Kidney epithelial cell (primary cell): Measurements from ENCODE around the gene LARGE1. TPM values are rescaled to one million over a fixed set of nuclear protein-coding genes. Genes with fewer than 3 reads are reported as not detected.

ENCODE experiments used
- DNase-seq: peaks from one replicate; pipeline ENCODE4 v3.0.0-alpha.2; 2010; ENCODE audit warnings: low read depth
- H3K27me3 ChIP-seq: 2 replicates; pipeline ENCODE4 v1.6.0; 2011; ENCODE audit warnings: low read length; ENCODE audit not compliant: control insufficient read depth, insufficient read depth
- H3K36me3 ChIP-seq: 2 replicates; pipeline ENCODE4 v1.5.1; 2011; ENCODE audit warnings: low read length; ENCODE audit not compliant: control insufficient read depth, insufficient read depth
- H3K4me3 ChIP-seq: 2 replicates; pipeline ENCODE4 v1.5.1; 2011; ENCODE audit warnings: low read depth, mild to moderate bottlenecking, control low read depth, low read length
- total RNA-seq: library from RNA; depleted of rRNA; stranded (reverse); fragments of >200 nt; gene quantifications from 2 replicates; pipeline ENCODE4 v1.2.3, GENCODE V29; 2015
- TF ChIP-seq, protein P1 (sequence below): IDR thresholded peaks from 2 replicates; pipeline ENCODE4 v1.5.1; 2011; ENCODE audit warnings: mild to moderate bottlenecking, moderate library complexity, low read length, control low read depth, inconsistent platforms; ENCODE audit not compliant: insufficient read depth, poor library complexity, severe bottlenecking

Gene LARGE1
- total RNA-seq, 1 donor from 2014 or later, result 17.8 TPM

DNA sequence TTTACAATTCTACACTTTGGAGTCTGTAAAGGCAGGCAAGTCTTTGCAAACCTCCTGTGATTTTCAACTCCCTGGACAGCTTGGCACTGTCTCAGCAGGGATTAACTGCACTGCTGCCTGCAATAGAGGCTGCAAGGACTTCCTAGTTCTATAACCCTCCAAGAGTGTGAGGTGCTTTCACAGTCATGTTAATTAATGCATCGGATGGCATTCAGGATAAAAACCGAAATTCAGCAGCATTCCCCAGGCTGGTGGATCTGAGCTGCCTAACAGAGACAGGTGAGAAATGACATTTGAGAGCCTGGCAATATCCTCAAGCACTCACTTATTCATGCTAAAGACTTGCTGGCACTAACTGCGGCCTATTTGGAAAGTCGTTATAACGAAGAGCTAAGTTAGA is 85.0 kb downstream of the LARGE1 start:
- Histone ChIP-seq H3K27me3 (no peaks in the 10 kb centered on the region), H3K36me3 (no peaks in the 10 kb centered on the region), H3K4me3 (no peak overlapping the region)
- TF ChIP-seq, protein P1, sequence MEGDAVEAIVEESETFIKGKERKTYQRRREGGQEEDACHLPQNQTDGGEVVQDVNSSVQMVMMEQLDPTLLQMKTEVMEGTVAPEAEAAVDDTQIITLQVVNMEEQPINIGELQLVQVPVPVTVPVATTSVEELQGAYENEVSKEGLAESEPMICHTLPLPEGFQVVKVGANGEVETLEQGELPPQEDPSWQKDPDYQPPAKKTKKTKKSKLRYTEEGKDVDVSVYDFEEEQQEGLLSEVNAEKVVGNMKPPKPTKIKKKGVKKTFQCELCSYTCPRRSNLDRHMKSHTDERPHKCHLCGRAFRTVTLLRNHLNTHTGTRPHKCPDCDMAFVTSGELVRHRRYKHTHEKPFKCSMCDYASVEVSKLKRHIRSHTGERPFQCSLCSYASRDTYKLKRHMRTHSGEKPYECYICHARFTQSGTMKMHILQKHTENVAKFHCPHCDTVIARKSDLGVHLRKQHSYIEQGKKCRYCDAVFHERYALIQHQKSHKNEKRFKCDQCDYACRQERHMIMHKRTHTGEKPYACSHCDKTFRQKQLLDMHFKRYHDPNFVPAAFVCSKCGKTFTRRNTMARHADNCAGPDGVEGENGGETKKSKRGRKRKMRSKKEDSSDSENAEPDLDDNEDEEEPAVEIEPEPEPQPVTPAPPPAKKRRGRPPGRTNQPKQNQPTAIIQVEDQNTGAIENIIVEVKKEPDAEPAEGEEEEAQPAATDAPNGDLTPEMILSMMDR, result no peak
- no peak for DNase-seq

DNA sequence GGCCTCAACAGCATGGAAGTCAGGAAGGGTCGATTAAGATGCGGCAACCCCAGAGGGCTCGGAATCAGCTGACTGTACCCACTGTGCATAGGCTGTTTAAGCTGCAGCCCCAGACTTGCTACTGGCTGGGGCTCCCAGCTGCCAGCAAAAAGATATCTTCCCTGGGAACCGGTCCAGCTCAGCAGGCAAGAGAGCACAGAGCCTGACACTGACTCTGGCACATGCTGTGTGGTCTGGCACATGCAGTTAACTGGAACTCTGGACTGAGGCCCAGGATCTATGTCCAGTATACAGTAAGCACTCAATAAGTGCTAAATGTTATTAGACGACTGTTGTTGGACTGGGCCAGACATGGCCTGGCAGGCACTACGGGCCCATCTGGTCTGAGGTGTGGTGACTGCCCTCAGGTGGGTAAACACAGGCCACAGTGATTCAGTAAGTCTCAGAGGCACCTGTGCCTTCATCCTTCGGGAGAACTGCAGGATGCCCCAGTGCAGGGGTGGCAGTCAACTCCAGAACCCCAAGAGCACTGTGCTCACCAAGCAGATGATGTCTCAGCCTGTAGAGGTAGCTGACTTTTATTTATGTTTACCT is 87.6 kb downstream of the LARGE1 start:
- Histone ChIP-seq H3K4me3 (no peak overlapping the region), H3K27me3 (no peaks in the 10 kb centered on the region), H3K36me3 (no peaks in the 10 kb centered on the region)
- DNase-seq, result no peak
- TF ChIP-seq, protein P1, result no peak

DNA sequence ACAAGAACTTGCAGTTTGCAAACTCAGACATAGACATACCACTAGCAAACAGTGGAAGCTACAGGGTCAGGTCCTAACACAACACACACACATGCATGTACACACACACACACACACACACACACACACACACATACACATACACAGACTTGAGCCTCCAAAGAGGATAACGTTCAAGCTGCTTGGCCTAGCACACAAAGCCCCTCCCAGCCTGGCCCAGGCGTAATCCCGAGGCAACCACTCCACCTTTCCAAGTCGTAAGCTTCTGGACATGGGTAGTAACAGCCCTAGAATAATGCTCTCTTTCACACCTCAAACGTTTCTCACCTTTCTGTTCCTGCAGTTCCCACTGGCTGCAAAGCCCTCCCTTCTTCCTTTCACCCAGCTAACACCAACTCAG is 88.6 kb downstream of the LARGE1 start:
- Histone ChIP-seq H3K36me3 (no peaks in the 10 kb centered on the region), H3K27me3 (no peaks in the 10 kb centered on the region), H3K4me3 (no peak overlapping the region)
- TF ChIP-seq, protein P1, result no peak
- no peak for DNase-seq

DNA sequence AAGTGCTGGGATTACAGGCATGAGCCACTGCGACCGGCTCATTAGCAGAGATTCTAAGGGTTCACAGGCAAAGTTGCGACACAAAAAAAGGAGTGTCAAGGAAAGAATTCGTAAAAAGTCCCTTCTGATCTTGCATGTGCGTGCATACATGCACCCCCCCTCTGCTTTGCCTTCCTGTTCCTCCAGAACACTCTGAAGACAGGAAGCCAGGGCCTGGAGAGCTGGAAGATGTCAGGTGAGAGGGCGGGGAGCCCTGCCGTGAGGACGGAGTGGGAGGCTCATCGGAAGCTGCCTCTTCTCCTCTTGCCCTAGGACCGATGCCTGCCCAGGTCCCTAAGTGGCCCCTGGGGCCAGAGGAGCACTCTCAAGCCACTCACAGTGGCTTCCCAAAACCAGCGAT is 89.1 kb downstream of the LARGE1 start:
- no peaks in the 10 kb centered on the region for H3K36me3 ChIP-seq
- TF ChIP-seq, protein P1, result no peak
- H3K27me3 ChIP-seq, result no peaks in the 10 kb centered on the region
- H3K4me3 ChIP-seq, result no peak overlapping the region
- no peak for DNase-seq

DNA sequence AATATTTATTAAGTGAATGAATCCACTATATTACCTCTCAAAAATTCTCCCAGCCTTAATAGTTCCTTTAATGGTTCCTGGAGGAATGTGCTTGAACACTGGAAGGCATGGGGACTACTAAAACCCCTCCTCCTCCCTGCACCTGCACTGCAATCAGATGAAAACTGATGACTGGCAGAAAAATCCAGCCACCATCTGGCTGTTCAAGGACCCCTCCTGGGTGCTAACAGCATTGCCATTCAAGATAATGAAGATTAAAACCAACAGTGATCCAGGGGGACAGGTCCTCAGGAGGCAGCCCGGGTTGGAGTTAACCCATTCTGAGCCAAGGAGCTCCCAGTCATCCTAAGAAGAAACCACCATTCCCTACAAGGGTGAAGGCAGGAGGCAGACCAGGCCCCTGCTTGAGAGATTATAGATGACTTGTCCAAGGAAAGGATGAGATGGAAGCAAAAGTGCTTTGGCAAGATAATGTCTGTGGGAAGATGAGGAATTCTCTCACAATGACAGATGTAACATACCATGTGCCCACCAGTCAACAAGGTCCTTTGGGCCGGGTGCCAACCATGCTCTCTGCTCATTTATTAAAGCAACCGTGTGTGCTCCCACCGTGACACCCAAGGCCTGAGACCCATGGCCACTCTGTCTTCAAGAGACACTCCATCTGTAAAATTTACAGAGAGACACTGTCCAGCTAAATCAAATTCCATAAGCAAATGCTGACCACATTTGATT is 90.6 kb downstream of the LARGE1 start:
- DNase-seq, result no peak
- Histone ChIP-seq H3K36me3 (no peaks in the 10 kb centered on the region), H3K27me3 (no peaks in the 10 kb centered on the region), H3K4me3 (no peak overlapping the region)
- TF ChIP-seq, protein P1, result no peak
